ENCODE measurements around the gene PRB3.

PRB3 gene

DNA sequence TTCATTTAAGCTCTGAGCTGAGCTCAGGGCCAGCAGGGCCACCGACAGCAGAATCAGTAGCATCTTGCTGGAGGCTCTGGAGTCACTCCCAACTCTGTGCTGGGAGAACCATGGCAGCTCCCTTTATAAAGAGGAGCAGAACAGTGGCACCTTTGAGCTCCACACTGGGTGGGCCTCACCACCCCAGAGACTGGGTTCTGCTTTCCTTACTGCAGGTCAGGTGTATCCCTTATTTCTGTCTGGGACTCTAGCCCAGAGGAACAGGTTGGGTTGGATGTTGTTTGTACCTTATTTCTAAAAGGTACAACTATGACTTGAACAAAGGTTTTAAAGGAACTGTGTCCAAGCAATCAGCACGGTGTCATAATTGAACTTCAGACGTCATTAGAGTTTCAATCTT, at the start of gene PRB3:
Gene PRB3 (minus strand): TSS at position 101 of the 400 bp plus-strand sequence. CDS start 38 bp downstream, at position 63.
- DNase-seq (ENCODE audit: low read depth) = no peak

DNA sequence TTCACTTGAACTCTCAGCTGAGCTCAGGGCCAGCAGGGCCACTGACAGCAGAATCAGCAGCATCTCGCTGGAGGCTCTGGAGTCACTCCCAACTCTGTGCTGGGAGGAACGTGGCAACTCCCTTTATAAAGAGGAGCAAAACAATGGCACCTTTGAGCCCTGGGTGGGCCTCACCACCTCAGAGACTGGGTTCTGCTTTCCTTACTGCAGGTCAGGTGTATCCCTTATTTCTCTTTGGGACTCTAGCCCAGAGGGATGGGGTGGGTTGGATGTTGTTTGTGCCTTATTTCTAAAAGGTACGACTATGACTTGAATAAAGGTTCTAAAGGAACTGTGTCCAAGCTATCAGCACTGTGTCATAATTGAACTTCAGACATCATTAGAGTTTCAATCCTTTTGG, 40.8 kb upstream of the PRB3 start, which contains the start of gene PRB4:
Gene PRB4 (minus strand): TSS at position 101 of the 400 bp plus-strand sequence. CDS start 38 bp downstream, at position 63.
- no peak for DNase-seq (ENCODE audit: low read depth)

DNA sequence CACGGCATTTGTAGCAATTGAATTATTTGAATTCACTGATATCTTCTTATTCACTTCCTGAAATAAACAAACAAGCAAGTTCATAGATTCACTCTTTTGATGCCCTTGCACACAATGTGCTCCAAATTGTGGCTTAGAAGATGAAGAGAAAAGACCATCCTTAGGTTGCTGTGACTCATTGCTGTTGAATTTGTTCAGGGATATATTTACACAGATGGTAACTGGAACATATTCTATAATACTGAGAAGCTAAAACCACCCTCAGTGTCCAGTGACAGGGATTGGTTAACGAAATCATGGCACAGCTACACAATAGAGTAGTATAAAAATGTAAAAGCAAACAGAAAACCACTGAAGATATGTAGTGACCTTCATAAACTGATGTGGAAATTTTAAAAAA, 37.6 kb upstream of the PRB3 start:
- DNase-seq (ENCODE audit: low read depth) = no peak

DNA sequence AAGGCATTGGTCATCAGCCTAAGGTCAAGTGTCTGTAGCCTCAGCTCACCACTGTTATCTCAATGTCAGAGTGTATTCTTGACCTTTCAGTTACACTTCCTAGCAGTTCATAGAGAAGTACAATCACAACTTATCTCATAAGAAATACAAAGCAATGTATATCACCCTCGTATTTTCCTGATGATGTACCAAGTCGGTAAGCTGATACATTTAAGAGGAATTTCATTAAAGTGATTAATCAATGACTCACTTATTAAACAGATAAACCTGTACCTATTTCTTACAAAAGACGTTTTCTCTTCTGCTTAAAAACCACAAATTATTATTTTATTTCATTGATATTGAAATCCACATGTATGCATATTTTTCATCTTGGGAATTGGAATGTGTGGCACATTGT, 3.9 kb upstream of the PRB3 start:
- DNase-seq (ENCODE audit: low read depth) = no peak

DNA sequence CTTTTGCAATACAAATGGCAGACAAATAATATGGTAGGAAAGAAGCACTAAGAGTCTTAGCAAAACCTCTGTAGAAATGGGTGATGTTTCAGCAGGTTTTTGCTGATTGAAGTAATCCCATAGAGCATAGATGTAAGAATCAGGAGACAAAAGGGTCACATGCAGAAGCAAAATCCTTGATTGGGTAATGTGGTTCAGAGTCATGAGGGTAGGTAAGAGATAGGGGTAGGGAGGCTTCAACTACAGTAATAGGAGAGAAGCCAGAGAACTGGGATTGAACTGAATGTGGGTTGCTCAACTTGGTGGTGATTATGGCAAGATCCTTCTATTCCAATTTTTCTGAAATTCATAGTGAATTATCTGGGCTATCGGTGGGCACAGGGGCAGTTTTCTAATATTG, 5.0 kb downstream of the PRB3 start:
- DNase-seq (ENCODE audit: low read depth) = no peak

DNA sequence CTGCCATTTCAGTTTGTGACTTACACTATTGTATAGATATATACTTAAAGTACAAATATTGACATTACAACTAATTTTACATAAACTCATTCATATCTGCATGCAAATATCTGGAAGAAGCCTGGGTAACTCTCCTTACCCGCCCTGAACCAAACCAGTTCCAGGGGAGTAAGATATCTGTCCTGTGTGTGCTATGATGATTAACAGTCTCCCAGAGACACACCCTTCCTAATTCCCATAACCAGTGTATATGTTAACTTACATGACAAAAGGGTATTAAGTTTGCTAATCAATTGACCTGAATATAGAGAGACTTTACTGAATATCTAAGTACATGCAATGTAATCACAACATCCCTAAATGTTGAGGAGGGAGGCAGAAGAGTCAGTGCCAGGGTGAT, 23.0 kb downstream of the PRB3 start:
- DNase-seq (ENCODE audit: low read depth) = no peak

DNA sequence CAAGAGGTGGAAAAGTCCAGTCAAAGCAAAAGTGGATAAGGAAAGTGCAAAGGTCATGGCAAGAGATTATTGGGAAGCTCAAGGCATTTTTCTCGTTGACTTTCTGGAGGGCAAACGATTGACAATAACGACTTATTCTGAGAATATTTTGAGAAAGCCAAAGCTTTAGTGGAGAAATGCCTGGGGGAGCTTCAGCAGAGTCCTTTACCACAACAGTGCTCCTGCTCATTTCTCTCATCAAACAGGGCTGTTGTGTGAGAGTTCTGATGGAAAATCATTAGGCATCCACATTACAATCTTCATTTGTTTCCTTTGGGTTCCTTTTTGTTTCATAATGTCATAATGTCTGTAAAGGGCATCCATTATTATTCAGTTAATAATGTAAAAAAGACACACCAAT, 26.9 kb downstream of the PRB3 start:
- DNase-seq (ENCODE audit: low read depth) = no peak

DNA sequence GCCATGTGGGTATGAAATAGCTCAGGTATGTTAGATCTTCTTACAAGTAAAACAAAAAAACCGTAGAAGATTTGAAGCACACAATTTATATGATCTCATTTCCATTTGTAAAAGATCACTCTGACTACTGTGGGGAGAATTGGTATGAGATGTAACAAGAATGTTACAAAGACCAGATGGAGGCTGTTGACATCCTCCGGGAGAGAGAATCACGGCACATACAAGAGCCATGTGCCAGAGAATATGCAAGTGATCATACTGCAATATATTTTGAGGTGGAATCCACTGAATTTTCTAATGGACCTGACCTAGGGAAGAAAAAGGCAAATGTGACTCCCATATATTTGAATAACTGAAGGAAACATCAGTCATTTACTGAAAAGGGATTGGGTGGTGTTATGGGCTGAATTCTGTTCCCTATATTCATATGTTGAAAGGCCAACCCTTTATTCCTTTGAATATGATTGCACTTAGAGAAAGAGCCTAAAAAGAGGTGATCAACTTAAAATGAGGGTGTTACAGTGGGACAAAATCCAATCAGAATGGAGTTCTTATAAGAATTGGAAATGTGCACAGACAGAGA, 29.1 kb downstream of the PRB3 start:
- no peak for DNase-seq (ENCODE audit: low read depth)

DNA sequence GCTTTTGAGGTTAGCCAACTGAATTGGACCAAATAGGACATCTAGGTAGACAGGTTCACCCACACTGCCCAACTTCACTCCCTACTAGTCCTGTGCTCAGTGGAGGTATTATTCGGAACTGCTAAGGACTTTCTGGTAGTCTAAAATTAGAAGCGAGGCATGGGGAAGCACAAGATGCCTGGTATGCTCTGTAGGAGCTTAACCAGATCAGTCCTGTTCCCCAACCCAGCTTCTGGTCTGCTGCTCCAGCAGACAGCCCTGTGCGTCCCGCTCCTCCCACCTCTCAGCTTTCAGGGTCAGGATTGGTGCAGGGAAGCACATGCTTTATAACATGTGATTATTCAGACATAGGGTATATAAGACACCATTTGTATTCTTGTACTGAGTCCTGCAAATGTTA, 31.2 kb downstream of the PRB3 start:
- no peak for DNase-seq (ENCODE audit: low read depth)

DNA sequence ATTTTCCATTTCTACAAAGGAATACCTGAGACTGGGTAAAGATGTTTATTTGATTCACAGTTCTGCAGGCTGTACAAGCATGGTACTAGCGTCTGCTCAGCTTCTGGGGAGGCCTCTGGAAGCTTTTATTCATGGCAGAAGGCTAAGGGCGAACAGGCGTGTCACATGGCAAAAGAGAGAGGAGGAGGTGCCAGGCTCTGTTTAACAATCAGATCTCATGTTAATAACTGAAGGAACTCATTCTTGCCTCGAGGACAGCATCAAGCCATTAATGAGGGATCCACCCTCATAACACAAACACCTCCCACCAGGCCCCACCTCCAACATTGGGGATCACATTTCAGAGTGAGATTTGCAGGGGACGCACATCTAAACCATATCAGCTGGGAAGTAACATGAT, 36.0 kb downstream of the PRB3 start:
- DNase-seq (ENCODE audit: low read depth) = no peak

DNA sequence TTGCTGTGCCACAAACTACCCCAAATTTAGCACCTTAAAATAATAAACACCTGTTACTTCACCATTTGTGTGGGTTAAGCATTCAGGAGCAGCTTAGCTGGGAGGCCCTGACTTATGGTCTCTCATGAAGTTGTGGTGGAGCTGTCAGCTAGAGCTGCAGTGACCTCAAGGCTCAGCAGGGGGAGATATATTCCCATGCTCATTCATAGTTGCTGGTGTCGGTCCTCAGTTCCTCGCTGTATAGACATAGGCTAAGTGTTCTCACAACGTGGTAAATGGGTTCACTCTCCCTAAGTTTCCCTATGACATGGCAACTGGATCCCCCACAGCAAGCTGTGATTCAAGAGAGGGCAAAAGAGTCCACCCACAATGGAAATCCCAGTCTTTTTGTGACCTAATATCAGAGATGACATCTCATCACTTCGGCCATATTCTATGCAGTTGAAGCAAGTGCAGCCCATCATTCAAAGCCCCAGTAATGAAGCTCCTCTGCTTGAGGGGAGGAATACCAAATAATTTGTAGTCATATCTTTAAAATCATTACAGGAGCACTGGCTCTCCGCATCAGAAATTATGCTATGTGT, 41.1 kb downstream of the PRB3 start:
- no peak for DNase-seq (ENCODE audit: low read depth)

DNA sequence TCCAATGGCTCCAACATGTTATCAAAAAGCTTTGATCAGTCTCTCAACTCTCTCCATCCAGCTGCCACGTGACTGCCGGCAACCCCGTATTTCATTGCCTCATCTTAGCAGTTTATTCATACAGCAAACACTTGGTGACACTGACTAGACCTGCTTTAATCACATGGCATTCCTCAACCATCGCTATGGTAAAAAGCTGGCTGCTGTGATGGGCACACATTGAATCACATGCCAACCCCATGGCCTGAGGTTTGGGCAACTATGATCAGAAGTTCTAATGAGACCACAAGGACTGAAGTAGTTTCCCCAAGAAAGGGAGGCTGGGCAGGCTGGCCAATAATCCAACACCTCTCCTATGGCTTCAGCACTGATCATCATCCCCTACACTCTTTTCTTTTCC, 42.1 kb downstream of the PRB3 start:
- no peak for DNase-seq (ENCODE audit: low read depth)

Data from stimulated activated CD8-positive, alpha-beta memory T cell treated with anti-CD3 and anti-CD28 coated beads, Interleukin-12 subunit alpha, Interleukin-12 subunit beta, amount 100 ng/mL, for 4 hours (primary cell).